ENCODE measurements around the gene BST2.
A peak's percentile ranks its signal among the peaks of the same experiment; 100 is the strongest.

The BST2 gene

GRCh38 chr19:17419621-17420474 lies 14.4 kb upstream of the BST2 start, which contains the start of gene MVB12A:
Gene MVB12A (plus strand): TSS chr19:17420047. CDS start chr19:17420136, 89 bp downstream.
- peak; percentile 100 for DNase-seq (ENCODE audit: low spot score)

- DNase-seq (ENCODE audit: low spot score), result no peak
Observed at GRCh38 chr19:17419154-17419620, 13.8 kb upstream of the BST2 start.

- no peak for DNase-seq (ENCODE audit: low spot score)
Observed at GRCh38 chr19:17418710-17419109, 13.3 kb upstream of the BST2 start.

DNA sequence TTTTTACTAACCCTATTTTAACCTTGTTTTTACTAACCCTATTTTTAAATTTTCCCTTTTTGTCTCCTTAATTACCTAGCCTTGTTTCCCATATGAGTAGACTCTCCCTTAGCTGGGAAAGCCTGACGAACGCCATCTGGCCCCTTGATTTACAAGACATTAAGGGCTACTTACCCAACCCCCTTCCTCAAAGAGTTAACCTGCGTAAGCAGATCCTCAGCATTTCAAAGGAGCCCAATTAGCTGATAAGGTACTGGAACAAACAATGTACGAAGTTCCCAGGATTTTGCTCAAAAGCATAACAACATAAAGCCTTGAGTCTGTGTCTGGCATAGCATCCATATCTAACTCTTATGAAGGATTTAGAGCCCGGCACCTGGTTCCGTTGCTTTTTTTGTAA lies 9.7 kb upstream of the BST2 start:
- DNase-seq (ENCODE audit: low spot score), result no peak

GRCh38 chr19:17414097-17414496 lies 8.7 kb upstream of the BST2 start:
- no peak for DNase-seq (ENCODE audit: low spot score)

DNA sequence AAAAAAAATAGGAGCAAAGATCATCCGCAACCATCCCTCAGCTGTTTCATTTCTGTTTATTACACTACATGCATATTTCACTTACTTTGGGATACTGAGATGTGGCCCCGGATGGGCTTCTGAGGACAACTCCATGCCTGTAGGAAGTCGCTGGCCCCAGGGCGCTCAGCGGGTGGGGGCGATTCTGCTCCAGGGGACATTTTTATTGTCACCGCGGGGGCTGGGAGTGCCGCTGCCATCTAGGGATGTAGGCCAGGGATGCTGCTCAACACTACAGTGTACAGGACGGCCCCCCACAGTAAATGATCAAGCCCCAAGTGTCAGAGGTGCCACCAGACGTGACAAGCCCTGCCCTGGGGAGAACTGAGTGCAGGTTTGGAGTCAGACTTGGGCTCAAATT lies 6.4 kb upstream of the BST2 start:
- no peak for DNase-seq (ENCODE audit: low spot score)

DNA sequence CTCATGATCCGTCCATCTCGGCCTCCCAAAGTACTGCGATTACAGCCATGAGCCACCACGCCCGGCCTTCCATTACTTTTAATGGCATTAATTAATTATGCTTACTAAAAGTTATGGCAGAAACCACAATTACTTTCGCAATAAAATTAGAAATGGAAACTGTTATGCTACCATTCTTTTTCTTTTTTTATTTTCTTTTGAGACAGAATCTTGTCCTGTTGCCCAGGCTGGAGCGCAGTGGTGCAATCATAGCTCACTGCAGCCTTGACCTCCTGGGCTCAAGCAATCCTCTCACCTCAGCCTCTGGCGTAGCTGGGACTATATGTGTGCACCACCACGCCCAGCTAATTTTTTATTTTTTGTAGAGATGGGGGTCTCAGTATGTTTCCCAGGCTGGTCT lies 4.6 kb upstream of the BST2 start:
- DNase-seq (ENCODE audit: low spot score), result no peak

DNA sequence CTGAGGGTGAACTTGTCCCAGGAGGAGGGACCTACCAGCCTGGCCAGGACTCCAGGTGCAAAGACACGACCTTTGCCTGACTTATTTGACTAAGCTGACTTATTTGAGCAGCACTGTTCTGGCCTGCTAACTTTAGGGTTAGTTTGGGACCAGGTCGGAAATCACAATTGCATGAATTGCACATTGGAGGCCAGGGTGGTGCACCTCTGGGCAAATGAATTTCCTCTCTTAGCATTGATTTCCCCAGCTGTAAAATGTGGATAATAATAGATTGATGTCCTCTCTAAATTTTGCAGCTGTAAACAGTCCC lies 1.4 kb upstream of the BST2 start:
- no peak for DNase-seq (ENCODE audit: low spot score)

DNA sequence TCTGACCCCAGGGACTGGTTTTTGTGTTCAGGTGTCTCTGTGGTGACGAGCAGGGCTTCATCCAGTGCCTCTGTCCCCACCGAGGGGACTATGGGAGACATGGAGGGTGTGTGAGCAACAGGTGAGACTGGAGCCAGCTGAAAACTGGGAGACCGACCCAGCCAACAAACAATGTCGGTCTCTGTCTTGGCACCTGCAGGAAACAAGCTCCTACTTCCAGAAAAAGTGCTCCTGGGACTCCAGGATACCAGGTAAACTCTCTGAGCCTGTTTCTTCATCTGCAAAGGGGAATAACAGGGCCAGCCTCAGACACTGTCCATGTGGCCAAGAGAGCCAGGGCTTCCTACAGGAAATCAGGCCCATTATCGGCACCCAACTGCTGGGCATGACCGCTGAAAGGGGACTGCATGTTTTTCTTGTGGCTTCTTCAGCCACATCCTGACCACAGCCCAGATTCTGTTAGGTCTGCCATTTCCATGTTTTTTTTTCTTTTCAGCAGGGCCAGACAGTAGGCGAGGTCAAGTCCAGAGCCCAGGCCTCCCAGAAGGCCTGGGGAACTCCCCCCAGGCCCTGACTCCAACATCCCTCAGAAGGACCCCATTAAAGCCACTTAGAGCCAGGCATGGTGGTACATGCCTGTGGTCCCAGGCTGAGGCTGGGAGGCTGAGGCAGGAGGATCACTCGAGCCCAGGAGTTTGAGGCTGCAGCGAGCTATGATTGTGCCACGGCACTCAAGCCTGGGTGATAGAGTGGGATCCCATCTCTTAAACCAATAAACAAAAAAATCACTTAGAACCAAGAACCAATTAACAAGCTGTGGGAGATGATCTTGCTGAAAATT lies 836 bp upstream of the BST2 start:
- peak; percentile 57 for DNase-seq (ENCODE audit: low spot score)

DNA sequence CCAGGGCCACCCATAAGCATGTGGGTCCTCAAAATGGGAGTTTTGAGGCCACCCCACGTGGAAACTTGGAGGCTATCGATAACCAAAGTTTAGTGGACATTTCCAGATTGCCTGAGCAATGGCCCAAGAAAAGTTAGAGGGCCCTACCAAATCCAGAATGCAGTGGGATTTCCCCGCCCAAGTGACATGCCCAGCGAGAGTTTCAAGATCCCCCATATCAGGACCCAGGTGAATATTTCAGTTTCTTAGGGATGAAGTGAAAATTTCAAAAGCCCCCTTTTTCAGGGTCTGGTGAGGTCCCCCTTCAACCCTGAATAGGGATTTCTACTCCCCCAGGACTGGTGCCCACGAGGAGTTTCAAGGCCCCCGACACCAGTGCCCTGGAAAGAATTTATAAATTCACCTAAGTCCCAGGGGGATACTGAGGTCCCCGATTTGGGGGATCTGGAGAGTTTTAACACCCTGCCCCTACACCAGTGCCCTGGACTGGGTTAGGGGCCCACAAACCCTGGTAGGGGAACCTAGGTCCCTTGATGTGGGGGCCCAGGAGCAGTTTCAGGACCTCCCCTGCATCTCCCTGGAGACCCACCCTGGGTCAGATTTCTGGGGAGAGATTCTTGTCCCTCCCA lies 695 bp downstream of the BST2 start:
- DNase-seq (ENCODE audit: low spot score), result no peak

DNA sequence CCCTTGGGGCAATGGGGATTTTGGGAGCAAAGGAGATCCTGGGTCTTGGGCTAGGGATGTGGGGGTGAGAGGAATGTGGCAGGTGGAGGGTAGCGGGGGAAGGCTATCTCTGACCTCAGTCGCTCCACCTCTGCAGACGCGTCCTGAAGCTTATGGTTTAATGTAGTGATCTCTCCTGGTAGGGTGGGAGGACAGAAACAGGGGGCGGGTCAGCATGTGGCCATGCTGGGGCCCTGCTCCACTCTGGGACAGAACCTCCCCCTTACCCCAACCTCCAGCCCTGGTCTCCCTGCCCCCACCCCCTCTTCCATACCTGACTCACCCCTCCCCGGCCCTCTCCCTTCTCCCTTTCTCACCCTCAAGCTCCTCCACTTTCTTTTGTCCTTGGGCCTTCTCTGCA lies 1.4 kb downstream of the BST2 start:
- peak; percentile 64 for DNase-seq (ENCODE audit: low spot score)

- DNase-seq (ENCODE audit: low spot score), result peak; percentile 68
Observed at GRCh38 chr19:17402982-17403855, 2.2 kb downstream of the BST2 start.

DNA sequence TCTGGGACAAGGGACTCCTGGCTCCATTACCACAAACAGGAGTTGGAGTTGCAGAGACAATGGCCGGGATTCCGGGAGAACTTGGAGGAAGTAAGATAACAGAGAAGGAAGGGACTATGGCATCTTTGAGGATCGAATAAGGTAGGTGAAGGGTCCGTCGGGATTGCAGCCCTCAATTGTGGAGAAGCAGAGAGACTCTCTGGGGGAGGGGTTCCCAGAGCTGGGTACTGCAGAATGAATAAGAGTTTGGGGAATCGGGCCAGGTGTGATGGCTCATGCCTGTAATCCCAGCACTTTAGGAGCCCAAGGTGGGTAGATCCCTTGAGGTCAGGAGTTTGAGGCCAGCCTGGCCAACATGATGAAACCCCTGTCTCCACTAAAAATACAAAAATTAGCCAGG lies 3.8 kb downstream of the BST2 start:
- DNase-seq (ENCODE audit: low spot score), result no peak

- DNase-seq (ENCODE audit: low spot score), result no peak
Observed at GRCh38 chr19:17398902-17399527, 6.4 kb downstream of the BST2 start.

- peak; percentile 74 for DNase-seq (ENCODE audit: low spot score)
Observed at GRCh38 chr19:17394891-17395415, 10.5 kb downstream of the BST2 start.

GRCh38 chr19:17393914-17394313 lies 11.5 kb downstream of the BST2 start, which contains the start of gene CCDC194:
Gene CCDC194 (minus strand): TSS chr19:17394196. CDS start chr19:17394158, 38 bp downstream.
- no peak for DNase-seq (ENCODE audit: low spot score)

- peak; percentile 49 for DNase-seq (ENCODE audit: low spot score)
Observed at GRCh38 chr19:17393002-17393401, 12.4 kb downstream of the BST2 start.

- no peak for DNase-seq (ENCODE audit: low spot score)
Observed at GRCh38 chr19:17391371-17392151, 13.9 kb downstream of the BST2 start.

- DNase-seq (ENCODE audit: low spot score), result peak; percentile 87
Observed at GRCh38 chr19:17390665-17391370, 14.6 kb downstream of the BST2 start.
